Neural cell (in vitro differentiated cells): Measurements from ENCODE around the gene TXNDC17. TPM values are rescaled to one million over a fixed set of nuclear protein-coding genes. Genes with fewer than 3 reads are reported as not detected.

ENCODE experiments used
- H2AFZ ChIP-seq: fragments of 200-600, 300-800 bp; sonication (generic), shearing (Covaris generic); 2 replicates; pipeline ENCODE4 v1.6.0; 2014; ENCODE audit warnings: low read depth, mild to moderate bottlenecking, antibody characterized with exemption, low read length, moderate library complexity
- H3F3A ChIP-seq: fragments of 200-600 bp; shearing (Covaris generic); 2 replicates; pipeline ENCODE4 v1.6.1; 2016; ENCODE audit warnings: mild to moderate bottlenecking, moderate library complexity, mixed read lengths, antibody characterized with exemption, low read length; ENCODE audit not compliant: insufficient read depth, poor library complexity, severe bottlenecking
- H3K27ac ChIP-seq: fragments of 200-600, 300-800 bp; sonication (generic), shearing (Covaris generic); 2 replicates; pipeline ENCODE4 v1.5.1; 2014; ENCODE audit warnings: mild to moderate bottlenecking, low read length, moderate library complexity
- H3K27me3 ChIP-seq: fragments of 300-800, 200-600 bp; sonication (generic), shearing (Covaris generic); 2 replicates; pipeline ENCODE4 v1.6.0; 2014; ENCODE audit warnings: mild to moderate bottlenecking, low read depth, low read length, moderate library complexity; ENCODE audit not compliant: insufficient read depth
- H3K36me3 ChIP-seq: fragments of 300-800, 200-600 bp; sonication (generic), shearing (Covaris generic); 2 replicates; pipeline ENCODE4 v1.5.1; 2014; ENCODE audit warnings: mild to moderate bottlenecking, antibody characterized with exemption, low read length, moderate library complexity; ENCODE audit not compliant: insufficient read depth
- H3K4me2 ChIP-seq: fragments of 300-800, 200-600 bp; sonication (generic), shearing (Covaris generic); 2 replicates; pipeline ENCODE4 v1.6.0; 2014; ENCODE audit warnings: mild to moderate bottlenecking, low read length
- H3K4me3 ChIP-seq: fragments of 300-800, 200-600 bp; sonication (generic), shearing (Covaris generic); 2 replicates; pipeline ENCODE4 v1.5.1; 2014; ENCODE audit warnings: mild to moderate bottlenecking, low read length, moderate library complexity
- H3K79me2 ChIP-seq: fragments of 200-600 bp; shearing (Covaris generic); replicated peaks from 2 replicates; pipeline ENCODE4 v1.6.0; 2014; ENCODE audit warnings: mild to moderate bottlenecking, low read length, moderate library complexity; ENCODE audit not compliant: insufficient read depth
- H3K9ac ChIP-seq: fragments of 300-800, 200-600 bp; sonication (generic), shearing (Covaris generic); 2 replicates; pipeline ENCODE4 v1.6.1; 2016; ENCODE audit warnings: mild to moderate bottlenecking, low read length, mixed read lengths
- H3K9me2 ChIP-seq: fragments of 200-600 bp; shearing (Covaris generic); 2 replicates; pipeline ENCODE4 v1.6.1; 2016; ENCODE audit warnings: mild to moderate bottlenecking, low read length, mixed read lengths; ENCODE audit not compliant: insufficient read depth
- H3K9me3 ChIP-seq: fragments of 200-600, 300-800 bp; sonication (generic), shearing (Covaris generic); 2 replicates; pipeline ENCODE4 v1.6.1; 2016; ENCODE audit warnings: mild to moderate bottlenecking, mixed run types, low read length, moderate library complexity, mixed read lengths
- H4K20me1 ChIP-seq: fragments of 200-600 bp; shearing (Covaris generic); 2 replicates; pipeline ENCODE4 v1.6.1; 2016; ENCODE audit warnings: mild to moderate bottlenecking, mixed run types; ENCODE audit not compliant: insufficient read depth
- EP300 ChIP-seq: fragments of 450-650 bp; conservative IDR thresholded peaks from 2 replicates; pipeline ENCODE4 v1.6.1; 2014; ENCODE audit warnings: antibody characterized with exemption, mild to moderate bottlenecking, moderate library complexity; ENCODE audit not compliant: poor library complexity, severe bottlenecking
- EZH2 ChIP-seq: fragments of 200-600, 300-800 bp; shearing (Covaris generic), sonication (generic); IDR thresholded peaks from 2 replicates; pipeline ENCODE4 v1.6.1; 2014; ENCODE audit warnings: antibody characterized with exemption, low read length, borderline replicate concordance, mild to moderate bottlenecking; ENCODE audit not compliant: insufficient read depth, poor library complexity, severe bottlenecking
- MXI1 ChIP-seq: fragments of 450-650 bp; conservative IDR thresholded peaks from 2 replicates; pipeline ENCODE4 v1.6.1; 2014; ENCODE audit warnings: antibody characterized with exemption, mild to moderate bottlenecking; ENCODE audit not compliant: poor library complexity, severe bottlenecking
- POLR2AphosphoS5 ChIP-seq: IDR thresholded peaks from 2 replicates; pipeline ENCODE4 v1.6.1; 2012
- RAD21 ChIP-seq: fragments of 450-650 bp; conservative IDR thresholded peaks from 2 replicates; pipeline ENCODE4 v1.6.1; 2014; ENCODE audit warnings: antibody characterized with exemption, mild to moderate bottlenecking, moderate library complexity
- SMC3 ChIP-seq: fragments of 450-650 bp; conservative IDR thresholded peaks from 2 replicates; pipeline ENCODE4 v1.6.1; 2014; ENCODE audit warnings: antibody characterized with exemption, mild to moderate bottlenecking, moderate library complexity; ENCODE audit not compliant: poor library complexity
- TAF1 ChIP-seq: IDR thresholded peaks from 2 replicates; pipeline ENCODE4 v1.6.1; 2012; ENCODE audit warnings: low read depth
- polyA plus RNA-seq: library from polyadenylated mRNA; depleted of rRNA; stranded (reverse); fragments of >200 nt; gene quantifications from 2 replicates; pipeline ENCODE4 v1.2.3, GENCODE V29; 2014
- TF ChIP-seq, protein P1 (sequence below): fragments of 450-650 bp; IDR thresholded peaks from 2 replicates; pipeline ENCODE4 v1.5.1; 2014; ENCODE audit warnings: antibody characterized with exemption, mild to moderate bottlenecking, moderate library complexity; ENCODE audit not compliant: poor library complexity, severe bottlenecking
- TF ChIP-seq, protein P2 (sequence below): IDR thresholded peaks from 2 replicates; pipeline ENCODE4 v1.6.1; 2012; ENCODE audit warnings: borderline replicate concordance

TXNDC17 gene
- polyA plus RNA-seq, 1 donor from 2014 or later = 216 TPM

DNA sequence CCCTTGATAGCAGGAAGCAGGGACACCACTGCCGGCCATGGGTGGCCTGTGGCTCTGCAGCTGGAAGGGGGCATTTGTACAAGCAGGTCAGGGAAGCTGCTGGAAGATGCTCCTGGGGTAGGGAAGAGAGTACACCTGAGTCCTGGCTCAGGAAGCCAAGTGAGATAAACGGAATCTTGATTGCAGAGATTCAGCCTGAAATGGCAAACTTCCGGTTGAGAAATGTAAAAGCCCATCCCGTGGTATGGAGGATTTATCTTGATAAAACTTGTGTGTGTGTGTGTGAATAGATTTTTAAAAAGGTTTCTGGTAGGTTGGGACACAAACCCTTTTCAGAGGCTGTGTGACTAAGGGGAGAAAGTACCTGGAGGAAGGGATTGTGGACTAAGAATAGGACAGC lies 40.3 kb downstream of the TXNDC17 start:
- no peaks in the 10 kb centered on the region for H4K20me1 ChIP-seq
- no peaks in the 10 kb centered on the region for H3K79me2 ChIP-seq
- no peak overlapping the region for H3K27ac ChIP-seq
- no peaks in the 10 kb centered on the region for H3K27me3 ChIP-seq
- H3K36me3 ChIP-seq = no peaks in the 10 kb centered on the region
- H3K9me2 ChIP-seq = no peaks in the 10 kb centered on the region
- no peak for TF ChIP-seq POLR2AphosphoS5
- TF ChIP-seq, protein P1, sequence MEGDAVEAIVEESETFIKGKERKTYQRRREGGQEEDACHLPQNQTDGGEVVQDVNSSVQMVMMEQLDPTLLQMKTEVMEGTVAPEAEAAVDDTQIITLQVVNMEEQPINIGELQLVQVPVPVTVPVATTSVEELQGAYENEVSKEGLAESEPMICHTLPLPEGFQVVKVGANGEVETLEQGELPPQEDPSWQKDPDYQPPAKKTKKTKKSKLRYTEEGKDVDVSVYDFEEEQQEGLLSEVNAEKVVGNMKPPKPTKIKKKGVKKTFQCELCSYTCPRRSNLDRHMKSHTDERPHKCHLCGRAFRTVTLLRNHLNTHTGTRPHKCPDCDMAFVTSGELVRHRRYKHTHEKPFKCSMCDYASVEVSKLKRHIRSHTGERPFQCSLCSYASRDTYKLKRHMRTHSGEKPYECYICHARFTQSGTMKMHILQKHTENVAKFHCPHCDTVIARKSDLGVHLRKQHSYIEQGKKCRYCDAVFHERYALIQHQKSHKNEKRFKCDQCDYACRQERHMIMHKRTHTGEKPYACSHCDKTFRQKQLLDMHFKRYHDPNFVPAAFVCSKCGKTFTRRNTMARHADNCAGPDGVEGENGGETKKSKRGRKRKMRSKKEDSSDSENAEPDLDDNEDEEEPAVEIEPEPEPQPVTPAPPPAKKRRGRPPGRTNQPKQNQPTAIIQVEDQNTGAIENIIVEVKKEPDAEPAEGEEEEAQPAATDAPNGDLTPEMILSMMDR = no peak
- TF ChIP-seq, protein P2, sequence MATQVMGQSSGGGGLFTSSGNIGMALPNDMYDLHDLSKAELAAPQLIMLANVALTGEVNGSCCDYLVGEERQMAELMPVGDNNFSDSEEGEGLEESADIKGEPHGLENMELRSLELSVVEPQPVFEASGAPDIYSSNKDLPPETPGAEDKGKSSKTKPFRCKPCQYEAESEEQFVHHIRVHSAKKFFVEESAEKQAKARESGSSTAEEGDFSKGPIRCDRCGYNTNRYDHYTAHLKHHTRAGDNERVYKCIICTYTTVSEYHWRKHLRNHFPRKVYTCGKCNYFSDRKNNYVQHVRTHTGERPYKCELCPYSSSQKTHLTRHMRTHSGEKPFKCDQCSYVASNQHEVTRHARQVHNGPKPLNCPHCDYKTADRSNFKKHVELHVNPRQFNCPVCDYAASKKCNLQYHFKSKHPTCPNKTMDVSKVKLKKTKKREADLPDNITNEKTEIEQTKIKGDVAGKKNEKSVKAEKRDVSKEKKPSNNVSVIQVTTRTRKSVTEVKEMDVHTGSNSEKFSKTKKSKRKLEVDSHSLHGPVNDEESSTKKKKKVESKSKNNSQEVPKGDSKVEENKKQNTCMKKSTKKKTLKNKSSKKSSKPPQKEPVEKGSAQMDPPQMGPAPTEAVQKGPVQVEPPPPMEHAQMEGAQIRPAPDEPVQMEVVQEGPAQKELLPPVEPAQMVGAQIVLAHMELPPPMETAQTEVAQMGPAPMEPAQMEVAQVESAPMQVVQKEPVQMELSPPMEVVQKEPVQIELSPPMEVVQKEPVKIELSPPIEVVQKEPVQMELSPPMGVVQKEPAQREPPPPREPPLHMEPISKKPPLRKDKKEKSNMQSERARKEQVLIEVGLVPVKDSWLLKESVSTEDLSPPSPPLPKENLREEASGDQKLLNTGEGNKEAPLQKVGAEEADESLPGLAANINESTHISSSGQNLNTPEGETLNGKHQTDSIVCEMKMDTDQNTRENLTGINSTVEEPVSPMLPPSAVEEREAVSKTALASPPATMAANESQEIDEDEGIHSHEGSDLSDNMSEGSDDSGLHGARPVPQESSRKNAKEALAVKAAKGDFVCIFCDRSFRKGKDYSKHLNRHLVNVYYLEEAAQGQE = no peak
- TF ChIP-seq RAD21 = no peak
- TF ChIP-seq EZH2 = no peak
- no peak for TF ChIP-seq TAF1
- no peak for TF ChIP-seq MXI1
- TF ChIP-seq SMC3 = no peak
- no peak for TF ChIP-seq EP300
- H3K4me3 ChIP-seq = no peak overlapping the region
- H3K9ac ChIP-seq = no peak overlapping the region
- no peaks in the 10 kb centered on the region for H3K9me3 ChIP-seq
- no peak overlapping the region for H3K4me2 ChIP-seq
- no peak overlapping the region for H2AFZ ChIP-seq
- no peaks in the 10 kb centered on the region for H3F3A ChIP-seq

DNA sequence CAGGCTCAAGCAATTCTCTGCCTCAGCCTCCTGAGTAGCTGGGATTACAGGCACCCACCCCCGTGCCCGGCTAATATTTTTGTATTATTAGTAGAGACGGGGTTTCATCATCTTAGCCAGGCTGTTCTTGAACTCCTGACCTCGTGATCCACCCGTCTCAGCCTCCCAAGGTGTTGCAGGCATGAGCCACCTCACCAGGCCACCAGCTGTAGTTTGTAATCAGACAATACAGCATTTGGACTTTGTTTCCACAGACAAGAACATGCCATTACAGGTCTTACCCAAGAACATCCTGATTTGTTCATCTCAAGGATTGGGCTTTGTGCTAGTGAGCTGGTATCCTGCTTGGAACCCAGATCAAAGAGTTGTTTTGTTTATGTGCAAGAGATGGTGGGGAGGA lies 40.8 kb downstream of the TXNDC17 start:
- H3K9me2 ChIP-seq = no peaks in the 10 kb centered on the region
- H3K4me2 ChIP-seq = no peak overlapping the region
- H3K27ac ChIP-seq = no peak overlapping the region
- no peaks in the 10 kb centered on the region for H3K27me3 ChIP-seq
- H3K36me3 ChIP-seq = no peaks in the 10 kb centered on the region
- no peaks in the 10 kb centered on the region for H3K79me2 ChIP-seq
- H2AFZ ChIP-seq = no peak overlapping the region
- H3F3A ChIP-seq = no peaks in the 10 kb centered on the region
- no peak overlapping the region for H3K9ac ChIP-seq
- no peaks in the 10 kb centered on the region for H4K20me1 ChIP-seq
- H3K4me3 ChIP-seq = no peak overlapping the region
- no peak for TF ChIP-seq POLR2AphosphoS5
- no peak for TF ChIP-seq EP300
- TF ChIP-seq EZH2 = no peak
- TF ChIP-seq, protein P2 = no peak
- TF ChIP-seq, protein P1 = no peak
- no peaks in the 10 kb centered on the region for H3K9me3 ChIP-seq
